Cardiac fibroblast (primary cell): Measurements from ENCODE around the gene WASF3.

Experiments used
- DNase-seq, 2 donors: peaks; one replicate each; pipeline versions ENCODE4 v3.0.0 to v3.0.0-alpha.2; 2010; ENCODE audit warnings: low read depth in 2 of 2
- H3K4me3 ChIP-seq, 2 donors: replicated peaks in 1 of 2; 1 replicate in 1 of 2; 2 replicates in 1 of 2; pipeline ENCODE4 v1.5.1; 2011; ENCODE audit warnings: low read depth in 2 of 2, low read length in 2 of 2, mild to moderate bottlenecking in 2 of 2, moderate library complexity in 1 of 2
- CTCF ChIP-seq: IDR thresholded peaks from one replicate; pipeline ENCODE4 v1.5.1; 2011; ENCODE audit warnings: low read depth, mild to moderate bottlenecking, low read length, inconsistent platforms

WASF3 gene

GRCh38 chr13:26711211-26711610, 153.7 kb downstream of the WASF3 start:
- no peak for DNase-seq
- H3K4me3 ChIP-seq, result no peak overlapping the region

GRCh38 chr13:26713341-26713740, 155.9 kb downstream of the WASF3 start:
- no peak overlapping the region for H3K4me3 ChIP-seq
- TF ChIP-seq CTCF, result no peak
- DNase-seq, result no peak

More at GRCh38 chr13:26711211-26711610, 153.7 kb downstream of the WASF3 start:
- no peak for TF ChIP-seq CTCF

- DNase-seq, result no peak
- no peak overlapping the region for H3K4me3 ChIP-seq
- TF ChIP-seq CTCF, result no peak
Observed at GRCh38 chr13:26716984-26717383, 159.5 kb downstream of the WASF3 start.

GRCh38 chr13:26718146-26718545, 160.7 kb downstream of the WASF3 start:
- H3K4me3 ChIP-seq, result no peak overlapping the region
- no peak for TF ChIP-seq CTCF
- DNase-seq, result no peak

- TF ChIP-seq CTCF, result no peak
- DNase-seq, result no peak
- no peak overlapping the region for H3K4me3 ChIP-seq
Observed at GRCh38 chr13:26718872-26719271, 161.4 kb downstream of the WASF3 start.

- peak in 1 of 2 donors; percentile 20 for DNase-seq
- peak; percentile 27 for TF ChIP-seq CTCF
- H3K4me3 ChIP-seq, result no peak overlapping the region
Observed at GRCh38 chr13:26719356-26719945, 162.0 kb downstream of the WASF3 start.
